COLO668 (cell line): ENCODE results near the gene ZNF143.
"Not testable (repeated sequence)": the region's sequence is repeated elsewhere in the genome, so short reads cannot be mapped to it uniquely, and the experiment has no call there.

Experiments
- DNase-seq: peaks from one replicate; lab custom pipeline; 2025; ENCODE audit not compliant: unreplicated experiment; lab: John Stamatoyannopoulos, UW

The ZNF143 gene

DNA sequence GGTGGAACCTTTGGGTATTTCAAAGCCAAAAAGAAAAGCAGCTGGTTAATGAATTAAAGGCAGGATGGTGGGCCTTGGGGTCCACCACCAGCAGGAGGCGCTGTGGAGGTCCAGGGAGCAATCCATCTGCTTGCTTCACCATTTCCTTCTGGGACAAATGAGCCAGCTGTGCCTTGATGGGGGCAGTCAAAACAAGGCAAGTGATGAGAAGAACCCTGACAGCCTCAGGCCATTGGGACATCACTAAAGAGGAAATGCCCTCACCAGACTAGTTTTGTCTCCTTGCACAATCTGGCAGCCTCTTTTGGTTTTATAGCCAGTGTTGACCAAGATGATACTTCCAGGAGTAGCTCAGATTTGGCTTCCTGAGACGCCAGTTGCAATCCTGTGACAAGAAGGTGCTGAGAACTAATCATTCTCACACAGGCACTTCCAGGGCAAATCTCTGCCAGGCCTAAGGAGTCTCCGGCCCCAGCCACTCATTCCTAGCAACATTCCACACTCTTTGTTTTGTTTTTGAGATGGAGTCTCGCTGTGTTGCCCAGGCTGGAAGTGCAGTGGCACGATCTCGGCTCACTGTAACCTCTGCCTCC is 74.5 kb downstream of the ZNF143 start:
- peak; percentile 79 for DNase-seq

DNA sequence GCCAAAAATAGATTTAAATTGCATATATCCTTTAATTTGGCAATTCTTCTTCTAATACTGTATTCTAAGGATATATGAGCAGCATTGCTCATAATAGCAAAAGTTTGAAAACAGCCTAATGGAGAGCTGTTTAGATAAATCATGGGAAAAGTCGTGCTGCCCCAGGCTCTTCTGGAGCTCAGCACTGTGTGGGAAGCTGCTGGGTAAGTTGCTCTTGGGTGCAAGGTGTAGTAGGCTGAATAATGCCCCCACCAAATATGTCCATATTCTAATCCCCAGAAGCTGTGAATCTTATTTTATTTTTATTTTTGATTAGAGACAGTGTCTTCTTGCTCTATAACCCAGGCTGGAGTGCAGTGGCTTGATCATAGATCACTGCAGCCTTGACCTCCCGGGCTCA is 77.7 kb downstream of the ZNF143 start:
- no peak for DNase-seq

DNA sequence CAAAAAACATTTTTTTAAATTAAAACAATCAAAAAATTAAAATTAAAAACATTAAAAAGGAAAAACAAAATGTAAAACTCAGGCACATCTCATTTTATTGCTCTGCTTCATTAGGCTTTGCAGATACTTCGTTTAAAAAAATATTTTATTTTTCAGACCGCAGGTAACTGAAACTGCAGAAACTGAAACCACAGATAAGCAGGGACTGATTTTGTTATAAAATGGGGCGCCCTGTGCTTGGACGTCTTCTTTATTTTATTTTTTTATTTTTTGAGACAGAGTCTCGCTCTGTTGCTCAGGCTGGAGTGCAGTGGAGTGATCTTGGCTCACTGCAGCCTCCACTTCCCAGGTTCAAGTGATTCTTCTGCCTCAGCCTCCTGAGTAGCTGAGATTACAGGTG is 88.4 kb downstream of the ZNF143 start:
- not testable (repeated sequence) for DNase-seq

DNA sequence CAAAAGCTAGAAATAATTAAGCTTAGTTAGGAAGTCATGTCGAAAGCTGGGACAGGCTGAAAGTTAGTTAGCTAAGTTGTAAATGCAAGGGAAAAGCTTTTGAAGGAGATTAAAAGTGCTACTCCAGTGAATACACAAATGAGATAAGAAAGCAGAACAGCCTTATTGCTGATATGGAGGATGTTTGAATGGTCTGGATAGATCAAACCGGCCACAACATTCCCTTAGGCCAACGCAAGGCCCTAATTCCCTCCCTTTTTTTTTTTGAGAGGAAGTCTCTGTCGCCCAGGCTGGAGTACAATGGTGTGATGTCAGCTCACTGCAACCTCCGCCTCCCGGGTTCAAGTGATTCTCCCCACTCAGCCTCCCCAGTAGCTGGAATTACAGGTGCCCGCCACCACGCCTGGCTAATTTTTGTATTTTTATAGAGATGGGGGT is 89.4 kb downstream of the ZNF143 start:
- no peak for DNase-seq

DNA sequence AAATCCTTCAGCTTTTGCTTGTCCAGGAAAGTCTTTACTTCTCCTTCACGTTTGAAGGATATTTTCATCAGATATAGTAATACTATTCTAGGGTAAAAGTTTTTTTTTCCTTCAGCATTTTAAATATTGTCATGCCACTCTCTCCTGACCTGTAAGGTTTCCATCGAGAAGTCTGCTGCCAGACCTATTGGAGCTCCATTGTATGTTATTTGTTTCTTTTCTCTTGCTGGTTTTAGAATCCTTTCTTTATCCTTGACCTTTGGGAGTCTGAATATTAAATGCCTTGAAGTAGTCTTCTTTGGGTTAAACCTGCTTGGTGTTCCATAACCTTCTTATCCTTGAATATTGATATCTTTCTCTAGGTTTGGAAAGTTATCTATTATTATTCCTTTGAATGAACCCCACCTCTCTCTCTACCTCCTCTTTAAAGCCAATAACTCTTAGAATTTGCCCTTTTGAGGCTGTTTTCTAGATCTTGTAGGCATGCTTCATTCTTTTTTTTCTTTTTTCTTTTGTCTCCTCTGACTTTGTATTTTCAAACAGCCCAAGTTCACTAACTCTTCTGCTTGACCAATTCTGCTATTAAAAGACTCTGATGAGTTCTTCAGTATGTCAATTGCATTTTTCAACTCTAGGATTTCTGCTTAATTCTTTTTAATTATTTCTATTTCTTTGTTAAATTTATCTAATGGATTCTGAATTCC is 100.6 kb downstream of the ZNF143 start:
- DNase-seq = no peak

DNA sequence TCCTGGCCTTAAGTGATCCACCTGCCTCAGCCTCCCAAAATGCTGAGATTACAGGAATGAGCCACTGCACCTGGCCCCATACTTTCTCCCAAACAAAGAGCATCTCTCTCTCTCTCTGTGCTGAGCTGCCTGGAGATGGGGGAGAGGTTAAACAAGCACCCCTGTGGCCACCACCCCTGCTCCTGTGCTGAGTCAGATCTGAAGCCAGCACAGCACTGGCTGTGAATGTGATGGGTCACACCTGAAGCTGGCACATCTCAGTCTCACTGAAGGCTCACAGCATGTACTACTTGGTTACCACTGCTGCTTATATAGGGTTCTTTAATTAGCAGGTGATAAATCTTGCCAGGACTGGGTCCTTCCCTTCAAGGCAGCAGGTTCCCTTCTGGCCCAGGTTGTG is 101.9 kb downstream of the ZNF143 start:
- DNase-seq = no peak

DNA sequence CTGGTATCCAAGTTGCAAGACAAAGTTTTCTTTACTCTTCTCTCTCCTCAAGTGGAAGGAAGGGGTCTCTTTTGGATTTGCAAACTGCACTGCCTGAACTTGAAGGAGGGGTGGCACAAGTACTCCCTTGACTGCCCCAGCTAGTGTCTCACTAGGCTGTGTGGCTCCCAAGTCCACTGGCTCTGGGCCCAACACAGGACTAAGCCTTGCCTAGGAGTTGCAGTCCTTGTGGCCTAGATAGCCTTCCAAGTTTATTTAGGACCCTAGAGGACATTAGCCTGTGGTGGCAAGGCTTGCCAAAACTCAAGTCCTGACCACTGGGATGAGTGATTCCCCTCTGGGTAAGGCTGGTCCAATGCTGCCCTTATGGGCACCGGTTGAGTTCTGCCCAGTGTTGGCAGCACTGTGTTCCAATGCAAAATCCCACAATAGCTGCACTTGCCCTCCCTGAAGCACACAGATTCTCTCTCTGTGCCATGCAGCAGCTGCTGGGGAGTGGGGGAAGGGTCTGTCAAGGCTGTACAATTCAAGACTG is 102.5 kb downstream of the ZNF143 start:
- DNase-seq = no peak

DNA sequence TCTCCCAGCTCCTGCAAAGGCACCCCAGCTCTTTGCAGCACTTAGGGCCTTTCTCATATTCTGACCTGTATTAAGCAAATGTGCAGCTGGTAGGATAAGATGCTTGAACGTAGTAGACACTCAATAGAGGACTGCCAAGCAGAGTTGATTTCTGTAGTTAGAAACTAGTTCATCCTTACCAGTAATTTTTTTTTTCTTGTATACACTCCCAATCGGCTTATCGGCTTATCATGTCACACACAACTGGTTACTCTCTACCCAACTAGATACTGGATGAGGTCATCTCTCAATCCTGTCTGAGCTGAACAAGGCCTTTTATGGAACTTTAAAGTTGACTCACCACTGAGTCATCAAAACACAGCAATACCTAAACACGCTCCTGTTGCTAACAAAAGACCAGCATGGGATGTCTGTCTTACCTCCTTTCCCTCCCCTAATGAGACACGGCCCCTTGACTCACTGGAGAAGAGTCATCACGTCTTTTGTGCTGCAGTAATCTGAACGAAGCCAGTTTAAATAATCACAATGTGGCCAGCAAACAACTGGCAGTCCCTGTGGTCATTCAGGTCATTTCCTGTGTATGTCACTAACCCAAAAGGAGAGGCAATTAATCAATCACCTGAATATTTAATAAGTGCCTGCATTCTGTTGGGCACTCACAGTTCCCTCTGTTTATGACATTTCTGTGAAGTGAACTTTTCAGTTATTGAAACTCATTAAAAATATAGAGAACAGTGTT is 105.2 kb downstream of the ZNF143 start:
- DNase-seq = peak; percentile 80

DNA sequence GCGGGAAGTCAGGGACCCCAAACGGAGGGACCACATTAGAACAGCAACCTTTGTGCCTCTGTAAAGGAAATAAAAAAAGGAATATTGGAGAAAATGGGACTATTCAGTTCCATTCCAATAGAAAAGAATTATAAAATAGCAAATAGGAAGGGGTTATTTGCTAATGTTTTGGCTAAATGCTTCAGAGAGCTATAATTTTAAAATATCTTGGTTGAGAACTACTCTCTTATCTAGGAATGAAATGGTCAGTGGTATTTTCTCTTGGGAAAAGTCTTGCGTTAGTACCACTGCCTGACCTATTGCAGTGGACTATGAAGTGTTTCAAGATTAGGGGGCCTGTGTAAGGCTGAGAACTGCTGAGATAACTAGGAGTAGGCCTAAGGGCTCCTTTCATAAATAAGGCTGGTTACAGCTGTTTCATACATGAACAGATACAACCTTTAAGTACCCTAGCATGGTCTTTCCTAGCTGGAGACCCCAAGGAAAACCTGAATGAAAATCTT is 105.8 kb downstream of the ZNF143 start:
- no peak for DNase-seq

DNA sequence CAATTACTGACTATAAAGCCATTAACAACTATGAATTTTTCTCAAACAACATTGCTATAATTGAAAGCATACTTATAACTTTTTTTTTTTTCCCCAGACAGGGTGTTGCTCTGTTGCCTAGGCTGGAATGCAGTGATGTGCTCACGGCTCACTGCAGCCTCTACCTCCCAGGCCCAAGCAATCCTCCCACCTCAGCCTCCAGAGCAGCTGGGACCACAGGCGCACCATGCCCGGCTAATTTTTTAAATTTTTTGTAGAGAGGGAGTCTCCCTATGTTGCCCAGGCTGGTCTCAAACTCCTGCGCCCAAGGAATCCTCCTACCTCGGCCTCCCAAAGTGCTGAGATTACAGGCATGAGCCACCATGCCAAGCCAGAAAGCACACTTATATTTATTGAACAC is 106.6 kb downstream of the ZNF143 start:
- DNase-seq = no peak

DNA sequence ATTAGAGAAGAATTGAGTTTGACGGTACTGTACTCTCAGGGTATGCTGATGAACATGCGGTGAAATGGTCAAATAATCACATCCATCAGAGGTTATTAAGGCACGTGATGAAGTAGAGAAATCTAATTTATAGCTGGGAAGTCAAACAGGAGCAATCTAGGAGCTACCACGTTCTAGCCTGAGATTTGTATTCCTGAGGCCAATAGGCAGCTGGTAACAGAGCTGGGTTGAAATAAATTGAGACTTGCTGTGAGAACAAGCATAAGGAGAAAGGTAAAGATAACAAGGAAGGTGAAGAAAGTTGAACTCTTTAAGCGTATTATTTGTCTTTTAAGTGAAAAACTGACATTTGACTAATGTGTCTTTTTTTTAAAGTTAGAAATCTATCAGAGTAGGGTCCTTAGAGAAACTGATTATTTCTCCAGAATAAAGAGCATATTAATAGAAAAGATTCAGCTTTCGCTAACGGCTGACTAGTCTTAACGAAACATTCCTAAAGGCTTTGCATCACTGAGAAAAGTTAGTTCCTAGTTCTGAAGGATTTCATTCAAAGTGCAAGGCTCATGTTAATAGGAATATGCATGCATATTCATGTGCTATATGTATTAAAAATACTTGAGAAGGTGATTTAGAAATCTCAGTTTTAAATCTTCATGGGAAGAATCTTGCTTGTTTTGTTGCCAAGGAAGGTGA is 107.5 kb downstream of the ZNF143 start:
- DNase-seq = no peak

DNA sequence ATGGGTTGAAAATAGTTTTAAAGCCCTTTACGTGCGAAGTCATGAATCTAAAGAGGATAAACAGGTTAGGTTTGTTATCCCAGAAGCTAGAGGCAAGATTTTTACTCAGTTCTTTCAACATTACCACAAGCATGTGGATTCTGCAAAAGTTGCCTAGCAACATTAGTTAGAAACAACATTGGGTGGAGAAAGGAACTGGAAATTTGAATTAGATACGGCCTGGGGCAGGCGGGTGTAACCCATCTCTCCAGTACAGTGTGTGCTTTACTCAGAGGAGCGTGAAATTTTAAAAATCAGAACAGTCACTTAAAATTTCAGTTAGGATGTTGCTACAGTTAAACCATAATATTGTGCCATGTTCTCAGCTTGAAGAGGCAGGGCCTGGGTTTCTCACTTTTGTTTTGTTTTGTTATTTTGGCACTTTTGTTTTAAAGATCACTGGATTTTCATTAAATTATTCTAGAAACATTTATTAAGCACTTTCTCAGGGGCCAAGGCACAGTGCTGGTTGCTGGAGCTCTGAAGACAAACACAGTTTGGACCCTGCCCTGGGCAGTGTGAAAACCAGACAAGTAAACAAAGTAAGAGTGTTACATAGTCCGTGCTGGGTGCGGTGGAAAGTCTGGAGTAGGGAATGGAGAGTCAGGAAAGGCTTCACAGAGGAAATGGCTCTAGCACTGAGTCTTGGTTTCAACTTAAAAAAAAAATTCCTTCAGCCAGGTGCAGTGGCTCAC is 108.2 kb downstream of the ZNF143 start:
- peak; percentile 78 for DNase-seq

DNA sequence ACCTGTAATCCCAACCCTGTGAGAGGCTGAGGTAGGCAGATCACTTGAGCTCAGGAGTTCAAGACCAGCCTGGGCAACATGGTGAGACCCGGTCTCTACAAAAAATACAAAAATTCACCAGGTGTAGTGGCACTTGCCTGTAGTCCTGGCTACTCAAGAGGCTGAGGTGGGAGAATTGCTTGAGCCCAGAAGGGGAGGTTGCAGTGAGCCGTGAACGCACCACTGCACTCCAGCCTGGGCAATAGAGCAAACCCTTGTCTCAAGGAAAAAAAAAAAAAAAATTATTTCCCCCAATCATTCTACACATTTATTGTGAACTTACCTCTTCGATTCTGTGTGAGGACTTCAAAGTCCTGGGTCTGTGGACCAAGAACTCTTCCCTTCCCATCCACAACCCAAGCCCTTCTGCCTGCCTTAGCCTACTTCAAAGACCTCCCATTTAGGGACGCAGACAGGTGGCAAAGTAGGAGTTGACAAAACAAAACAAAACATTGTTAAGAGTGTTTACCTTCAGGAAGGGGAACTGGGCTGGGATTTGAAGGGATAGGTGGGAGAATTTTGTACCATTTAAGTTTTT is 108.9 kb downstream of the ZNF143 start:
- no peak for DNase-seq

DNA sequence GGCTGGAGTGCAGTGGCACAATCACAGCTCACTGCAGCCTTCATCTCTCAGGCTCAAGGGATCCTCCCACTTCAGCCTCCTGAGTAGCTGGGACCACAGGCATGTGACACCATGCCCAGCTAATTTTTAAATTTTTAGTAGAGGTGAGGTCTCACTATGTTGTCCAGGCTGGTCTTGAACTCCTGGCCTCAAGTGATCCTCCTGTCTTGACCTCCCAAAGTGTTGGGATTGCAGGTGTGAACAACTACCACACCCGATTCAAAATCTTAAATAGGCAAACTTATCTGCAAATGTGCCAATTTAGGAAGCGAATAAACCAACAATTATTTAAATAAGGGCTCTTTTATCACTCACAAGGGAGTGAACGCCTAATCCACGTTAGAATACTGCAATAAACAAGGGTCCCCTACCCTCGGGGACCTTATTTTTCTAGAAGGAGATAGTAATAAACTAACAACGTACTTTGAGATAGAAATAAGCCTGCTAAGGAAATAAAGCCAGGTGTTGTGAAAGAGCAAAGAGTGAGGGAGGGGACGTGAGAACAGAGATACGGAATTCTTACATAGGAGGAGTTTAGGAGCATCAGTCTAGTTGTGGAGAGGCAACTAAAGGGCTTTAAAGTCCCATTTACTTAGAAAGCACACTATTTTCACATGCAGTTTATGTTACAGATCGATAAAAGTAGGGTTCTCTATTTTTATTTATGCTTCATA is 109.7 kb downstream of the ZNF143 start:
- no peak for DNase-seq

DNA sequence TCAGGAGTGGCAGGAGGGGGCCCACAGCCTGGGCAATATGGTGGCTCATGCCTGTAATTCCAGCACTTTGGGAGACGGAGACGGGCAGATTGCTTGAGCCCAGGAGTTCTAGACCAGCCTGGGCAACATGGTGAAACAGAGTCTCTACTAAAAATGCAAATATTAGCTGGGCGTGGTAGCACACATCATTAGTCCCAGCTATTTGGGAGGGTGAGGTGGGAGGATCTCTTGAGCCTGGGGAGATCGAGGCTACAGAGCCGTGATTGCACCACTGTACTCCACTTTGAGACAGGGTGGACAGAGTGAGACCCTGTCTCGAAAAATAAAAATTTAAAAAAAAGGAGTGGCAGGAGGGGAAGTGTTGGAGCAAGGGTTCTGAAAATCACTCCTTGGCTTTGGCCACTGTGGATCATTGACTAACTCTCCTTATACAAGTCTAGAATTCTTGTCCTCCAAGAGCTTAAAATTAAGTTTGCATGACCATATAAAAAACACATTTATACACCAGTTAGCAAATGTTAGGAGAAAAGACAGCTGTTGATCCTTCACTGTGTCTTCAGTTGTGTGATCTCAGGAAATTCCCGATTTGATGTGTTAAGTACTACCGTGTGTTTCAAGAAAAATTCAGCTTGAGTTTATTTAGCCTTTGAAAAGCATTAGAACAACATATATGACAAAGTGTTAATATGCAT is 110.4 kb downstream of the ZNF143 start:
- DNase-seq = no peak

DNA sequence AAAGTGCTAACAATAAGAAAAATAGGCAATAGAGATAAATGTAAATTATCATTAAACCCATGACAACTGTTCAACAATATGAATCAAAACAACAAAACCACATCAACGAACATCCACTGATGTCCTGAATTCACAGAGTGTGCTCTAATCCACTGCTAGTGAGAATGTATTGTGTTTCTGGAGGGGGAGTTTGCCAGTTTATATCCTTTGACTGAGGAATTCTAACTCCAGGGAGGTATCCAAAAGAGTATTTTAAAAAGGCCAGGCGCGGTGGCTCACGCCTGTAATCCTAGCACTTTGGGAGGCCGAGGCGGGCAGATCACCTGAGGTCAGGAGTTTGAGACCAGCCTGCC is 110.9 kb downstream of the ZNF143 start:
- no peak for DNase-seq

DNA sequence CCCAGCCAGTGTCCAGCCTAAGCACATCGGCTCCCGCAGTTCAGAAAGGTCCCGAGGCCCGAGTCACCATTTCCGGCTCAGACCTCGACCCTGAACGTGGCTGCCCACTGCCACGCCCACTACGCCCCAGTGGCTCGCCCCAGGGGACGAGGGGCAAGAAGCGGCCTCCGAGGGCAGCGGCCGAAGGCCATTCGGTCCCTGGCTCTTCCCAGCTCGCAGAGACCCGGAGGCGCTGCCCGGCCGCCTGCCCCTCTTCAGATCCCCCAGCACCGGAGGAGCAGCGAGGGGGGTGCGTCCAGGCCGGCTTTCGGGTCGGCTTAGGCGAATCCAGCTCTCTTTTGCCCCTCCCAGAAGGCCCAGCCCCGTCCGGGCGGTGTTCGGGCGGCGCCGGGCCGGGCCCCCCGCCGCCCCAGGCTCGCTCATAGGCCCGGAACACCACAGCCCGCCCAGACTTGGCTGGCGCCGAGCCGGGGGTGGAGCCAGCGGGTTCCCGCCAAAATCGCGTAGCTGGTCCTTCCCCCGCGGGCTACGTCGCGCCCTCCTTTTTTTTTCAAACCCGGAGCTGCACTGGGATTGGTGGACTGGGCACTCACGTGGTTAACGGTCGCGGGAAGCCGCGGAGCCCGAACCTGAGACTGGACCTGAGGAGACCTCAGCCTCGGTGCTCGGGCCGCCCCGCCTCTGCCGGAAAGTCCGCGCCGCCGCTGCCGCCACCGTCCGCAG is 112.4 kb downstream of the ZNF143 start, which contains the start of gene WEE1:
TSS of gene WEE1 (plus strand) at position 619 of the 723 bp plus-strand sequence. CDS start 264 bp downstream, outside the sequence.
- DNase-seq = peak; percentile 98
